Liver (tissue), 9 donors: Measurements from ENCODE around the gene PRKACA. TPM values are rescaled to one million over a fixed set of nuclear protein-coding genes. Genes with fewer than 3 reads are reported as not detected.
"Not testable (repeated sequence)": the region's sequence is repeated elsewhere in the genome, so short reads cannot be mapped to it uniquely, and the experiment has no call there.

Source experiments
- DNase-seq: peaks from one replicate; pipeline ENCODE4 v3.0.0-alpha.2; 2017; ENCODE audit warnings: low spot score
- H3K27ac ChIP-seq, 2 donors: one replicate each; pipeline ENCODE4 v1.7.0; 2013; ENCODE audit warnings: inconsistent platforms in 2 of 2, low read length in 2 of 2, control low read depth in 1 of 2, low read depth in 1 of 2, mild to moderate bottlenecking in 1 of 2
- H3K27me3 ChIP-seq, 4 donors: one replicate each; pipeline versions ENCODE4 v1.6.1 to v1.7.0; 2013; ENCODE audit warnings: low read length in 3 of 4, inconsistent platforms in 1 of 4, mild to moderate bottlenecking in 1 of 4, moderate library complexity in 1 of 4; ENCODE audit not compliant: control insufficient read depth in 4 of 4, insufficient read depth in 4 of 4
- H3K36me3 ChIP-seq, 4 donors: one replicate each; pipeline versions ENCODE4 v1.6.1 to v1.7.0; 2013; ENCODE audit warnings: low read length in 3 of 4, mild to moderate bottlenecking in 3 of 4, low read depth in 1 of 4, moderate library complexity in 1 of 4; ENCODE audit not compliant: control insufficient read depth in 4 of 4, insufficient read depth in 3 of 4
- H3K4me1 ChIP-seq, 4 donors: one replicate each; pipeline versions ENCODE4 v1.6.1 to v1.7.0; 2013; ENCODE audit warnings: low read length in 3 of 4, mild to moderate bottlenecking in 3 of 4, moderate library complexity in 1 of 4; ENCODE audit not compliant: control insufficient read depth in 4 of 4, insufficient read depth in 4 of 4
- H3K4me3 ChIP-seq, 3 donors: one replicate each; pipeline versions ENCODE4 v1.6.1 to v1.7.0; 2013; ENCODE audit warnings: low read length in 3 of 3, control low read depth in 1 of 3, low read depth in 1 of 3, mild to moderate bottlenecking in 1 of 3
- H3K9ac ChIP-seq, 2 donors: one replicate each; pipeline ENCODE4 v1.7.0; 2013; ENCODE audit warnings: low read length in 2 of 2, mild to moderate bottlenecking in 2 of 2, moderate library complexity in 2 of 2, control low read depth in 1 of 2, low read depth in 1 of 2
- H3K9me3 ChIP-seq, 4 donors: one replicate each; pipeline versions ENCODE4 v1.6.1 to v1.7.0; 2013; ENCODE audit warnings: low read length in 3 of 4; ENCODE audit not compliant: control insufficient read depth in 4 of 4
- EGR1 ChIP-seq, 2 donors: IDR thresholded peaks; 2 replicates each; pipeline ENCODE4 v1.6.1; 2016 to 2018; ENCODE audit warnings: antibody characterized with exemption in 2 of 2, low read depth in 2 of 2
- FOXA2 ChIP-seq: IDR thresholded peaks from 2 replicates; pipeline ENCODE4 v1.6.1; 2016; ENCODE audit warnings: antibody characterized with exemption
- GABPA ChIP-seq, 2 donors: IDR thresholded peaks in 1 of 2; conservative IDR thresholded peaks in 1 of 2; 2 replicates each; pipeline ENCODE4 v1.6.1; 2016; ENCODE audit warnings: antibody characterized with exemption in 2 of 2, mild to moderate bottlenecking in 1 of 2, moderate library complexity in 1 of 2
- HNF4A ChIP-seq, 2 donors: conservative IDR thresholded peaks; 2 replicates each; pipeline ENCODE4 v1.6.1; 2016; ENCODE audit warnings: antibody characterized with exemption in 2 of 2, mild to moderate bottlenecking in 2 of 2
- HNF4G ChIP-seq: IDR thresholded peaks from 2 replicates; pipeline ENCODE4 v1.6.1; 2016; ENCODE audit warnings: antibody characterized with exemption
- JUND ChIP-seq, 2 donors: IDR thresholded peaks; 2 replicates each; pipeline ENCODE4 v1.6.1; 2016; ENCODE audit warnings: antibody characterized with exemption in 2 of 2
- NR2F2 ChIP-seq: IDR thresholded peaks from 2 replicates; pipeline ENCODE4 v1.6.1; 2016; ENCODE audit warnings: antibody characterized with exemption
- RAD21 ChIP-seq, 2 donors: IDR thresholded peaks; 2 replicates each; pipeline ENCODE4 v1.6.1; 2016; ENCODE audit warnings: antibody characterized with exemption in 2 of 2, mild to moderate bottlenecking in 2 of 2
- RXRA ChIP-seq, 2 donors: IDR thresholded peaks; 2 replicates each; pipeline ENCODE4 v1.6.1; 2017 to 2018; ENCODE audit warnings: antibody characterized with exemption in 2 of 2, mild to moderate bottlenecking in 1 of 2
- SP1 ChIP-seq: IDR thresholded peaks from 2 replicates; pipeline ENCODE4 v1.6.1; 2018; ENCODE audit warnings: antibody characterized with exemption, mild to moderate bottlenecking
- WGBS: extraction: QIAGEN DNeasy Blood & Tissue Kit; methylation state at CpG from one replicate; pipeline ENCODE4 v1.1.7; 2013; 5-methylcytosine and 5-hydroxymethylcytosine counted together
- polyA plus RNA-seq, 2 donors: library from polyadenylated mRNA; stranded (reverse) in 1 of 2; unstranded in 1 of 2; fragments of 200-250 nt in 1 of 2; fragments of >200 nt in 1 of 2; fragmentation: Nextera tagmentation in 1 of 2; extraction: Ambion mirVana in 1 of 2; gene quantifications; one replicate each; pipeline versions ENCODE4 v1.2.1 to v1.2.3, GENCODE V29; 2013 to 2015
- total RNA-seq, 2 donors: library from RNA; depleted of rRNA; stranded (reverse); fragments of >200 nt; gene quantifications; one replicate each; pipeline ENCODE4 v1.2.3, GENCODE V29; 2014
- TF ChIP-seq, protein P1 (sequence below): IDR thresholded peaks from 2 replicates; pipeline ENCODE4 v1.6.1; 2016; ENCODE audit warnings: antibody characterized with exemption
- TF ChIP-seq, protein P2 (sequence below): IDR thresholded peaks from 2 replicates; pipeline ENCODE4 v1.6.1; 2016; ENCODE audit warnings: antibody characterized with exemption, mild to moderate bottlenecking
- TF ChIP-seq, protein P3 (sequence below): fragments of 150-350 bp; IDR thresholded peaks from 2 replicates; pipeline ENCODE4 v1.5.1; 2017; ENCODE audit warnings: improper control_type of control experiment, low read depth, low read length; ENCODE audit not compliant: missing input control
- donor health status: healthy.
- donor health status: healthy.
- donor health status: healthy.
- donor health status: healthy.
- donor health status: healthy.

Gene PRKACA
- total and polyA plus RNA-seq, 4 donors = 15.5 to 72.4 (median 40.2) TPM

DNA sequence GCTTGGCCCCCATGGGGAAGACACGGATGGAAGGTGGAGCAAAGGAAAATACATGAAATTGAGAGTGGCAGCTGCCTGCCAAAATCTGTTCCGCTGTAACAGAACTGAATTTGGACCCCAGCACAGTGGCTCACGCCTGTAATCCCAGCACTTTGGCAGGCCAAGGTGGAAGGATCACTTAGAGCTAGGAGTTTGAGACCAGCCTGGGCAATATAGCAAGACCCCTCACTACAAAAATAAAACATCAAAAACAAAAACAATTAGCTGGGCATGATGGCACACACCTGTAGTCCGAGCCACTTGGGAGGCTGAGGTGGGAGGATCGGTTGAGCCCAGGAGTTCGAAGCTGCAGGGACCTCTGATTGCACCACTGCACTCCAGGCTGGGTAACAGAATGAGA, 65.1 kb downstream of the PRKACA start:
- H3K4me1 ChIP-seq = no peaks in the 10 kb centered on the region
- no peaks in the 10 kb centered on the region for H3K9me3 ChIP-seq
- H3K27me3 ChIP-seq = no peaks in the 10 kb centered on the region
- no peak overlapping the region for H3K9ac ChIP-seq
- 91% methylated on average over 6 of the region's 6 CpGs for WGBS
- TF ChIP-seq, protein P1, sequence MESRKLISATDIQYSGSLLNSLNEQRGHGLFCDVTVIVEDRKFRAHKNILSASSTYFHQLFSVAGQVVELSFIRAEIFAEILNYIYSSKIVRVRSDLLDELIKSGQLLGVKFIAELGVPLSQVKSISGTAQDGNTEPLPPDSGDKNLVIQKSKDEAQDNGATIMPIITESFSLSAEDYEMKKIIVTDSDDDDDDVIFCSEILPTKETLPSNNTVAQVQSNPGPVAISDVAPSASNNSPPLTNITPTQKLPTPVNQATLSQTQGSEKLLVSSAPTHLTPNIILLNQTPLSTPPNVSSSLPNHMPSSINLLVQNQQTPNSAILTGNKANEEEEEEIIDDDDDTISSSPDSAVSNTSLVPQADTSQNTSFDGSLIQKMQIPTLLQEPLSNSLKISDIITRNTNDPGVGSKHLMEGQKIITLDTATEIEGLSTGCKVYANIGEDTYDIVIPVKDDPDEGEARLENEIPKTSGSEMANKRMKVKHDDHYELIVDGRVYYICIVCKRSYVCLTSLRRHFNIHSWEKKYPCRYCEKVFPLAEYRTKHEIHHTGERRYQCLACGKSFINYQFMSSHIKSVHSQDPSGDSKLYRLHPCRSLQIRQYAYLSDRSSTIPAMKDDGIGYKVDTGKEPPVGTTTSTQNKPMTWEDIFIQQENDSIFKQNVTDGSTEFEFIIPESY = no peak
- TF ChIP-seq RXRA (IDR thresholded peaks at IDR 0.05) = no peak
- TF ChIP-seq HNF4A (conservative IDR thresholded peaks at IDR 0.05) = no peak
- TF ChIP-seq EGR1 (IDR thresholded peaks at IDR 0.05; ENCODE audit: low read depth in 2 of 2) = no peak
- TF ChIP-seq FOXA2 = no peak
- TF ChIP-seq RAD21 (IDR thresholded peaks at IDR 0.05) = no peak
- TF ChIP-seq, protein P2, sequence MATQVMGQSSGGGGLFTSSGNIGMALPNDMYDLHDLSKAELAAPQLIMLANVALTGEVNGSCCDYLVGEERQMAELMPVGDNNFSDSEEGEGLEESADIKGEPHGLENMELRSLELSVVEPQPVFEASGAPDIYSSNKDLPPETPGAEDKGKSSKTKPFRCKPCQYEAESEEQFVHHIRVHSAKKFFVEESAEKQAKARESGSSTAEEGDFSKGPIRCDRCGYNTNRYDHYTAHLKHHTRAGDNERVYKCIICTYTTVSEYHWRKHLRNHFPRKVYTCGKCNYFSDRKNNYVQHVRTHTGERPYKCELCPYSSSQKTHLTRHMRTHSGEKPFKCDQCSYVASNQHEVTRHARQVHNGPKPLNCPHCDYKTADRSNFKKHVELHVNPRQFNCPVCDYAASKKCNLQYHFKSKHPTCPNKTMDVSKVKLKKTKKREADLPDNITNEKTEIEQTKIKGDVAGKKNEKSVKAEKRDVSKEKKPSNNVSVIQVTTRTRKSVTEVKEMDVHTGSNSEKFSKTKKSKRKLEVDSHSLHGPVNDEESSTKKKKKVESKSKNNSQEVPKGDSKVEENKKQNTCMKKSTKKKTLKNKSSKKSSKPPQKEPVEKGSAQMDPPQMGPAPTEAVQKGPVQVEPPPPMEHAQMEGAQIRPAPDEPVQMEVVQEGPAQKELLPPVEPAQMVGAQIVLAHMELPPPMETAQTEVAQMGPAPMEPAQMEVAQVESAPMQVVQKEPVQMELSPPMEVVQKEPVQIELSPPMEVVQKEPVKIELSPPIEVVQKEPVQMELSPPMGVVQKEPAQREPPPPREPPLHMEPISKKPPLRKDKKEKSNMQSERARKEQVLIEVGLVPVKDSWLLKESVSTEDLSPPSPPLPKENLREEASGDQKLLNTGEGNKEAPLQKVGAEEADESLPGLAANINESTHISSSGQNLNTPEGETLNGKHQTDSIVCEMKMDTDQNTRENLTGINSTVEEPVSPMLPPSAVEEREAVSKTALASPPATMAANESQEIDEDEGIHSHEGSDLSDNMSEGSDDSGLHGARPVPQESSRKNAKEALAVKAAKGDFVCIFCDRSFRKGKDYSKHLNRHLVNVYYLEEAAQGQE = no peak
- TF ChIP-seq JUND (IDR thresholded peaks at IDR 0.05) = no peak
- TF ChIP-seq, protein P3, sequence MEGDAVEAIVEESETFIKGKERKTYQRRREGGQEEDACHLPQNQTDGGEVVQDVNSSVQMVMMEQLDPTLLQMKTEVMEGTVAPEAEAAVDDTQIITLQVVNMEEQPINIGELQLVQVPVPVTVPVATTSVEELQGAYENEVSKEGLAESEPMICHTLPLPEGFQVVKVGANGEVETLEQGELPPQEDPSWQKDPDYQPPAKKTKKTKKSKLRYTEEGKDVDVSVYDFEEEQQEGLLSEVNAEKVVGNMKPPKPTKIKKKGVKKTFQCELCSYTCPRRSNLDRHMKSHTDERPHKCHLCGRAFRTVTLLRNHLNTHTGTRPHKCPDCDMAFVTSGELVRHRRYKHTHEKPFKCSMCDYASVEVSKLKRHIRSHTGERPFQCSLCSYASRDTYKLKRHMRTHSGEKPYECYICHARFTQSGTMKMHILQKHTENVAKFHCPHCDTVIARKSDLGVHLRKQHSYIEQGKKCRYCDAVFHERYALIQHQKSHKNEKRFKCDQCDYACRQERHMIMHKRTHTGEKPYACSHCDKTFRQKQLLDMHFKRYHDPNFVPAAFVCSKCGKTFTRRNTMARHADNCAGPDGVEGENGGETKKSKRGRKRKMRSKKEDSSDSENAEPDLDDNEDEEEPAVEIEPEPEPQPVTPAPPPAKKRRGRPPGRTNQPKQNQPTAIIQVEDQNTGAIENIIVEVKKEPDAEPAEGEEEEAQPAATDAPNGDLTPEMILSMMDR = no peak
- TF ChIP-seq SP1 = no peak
- TF ChIP-seq HNF4G = no peak
- no peak for TF ChIP-seq GABPA (IDR thresholded peaks at IDR 0.05 in 1 of 2, conservative IDR thresholded peaks at IDR 0.05 in 1 of 2)
- H3K27ac ChIP-seq = no peak overlapping the region
- H3K36me3 ChIP-seq = peaks cover 7 to 27% (median 12%) of the 10 kb centered on the region in 4 donors
- no peak overlapping the region for H3K4me3 ChIP-seq
- DNase-seq = no peak

DNA sequence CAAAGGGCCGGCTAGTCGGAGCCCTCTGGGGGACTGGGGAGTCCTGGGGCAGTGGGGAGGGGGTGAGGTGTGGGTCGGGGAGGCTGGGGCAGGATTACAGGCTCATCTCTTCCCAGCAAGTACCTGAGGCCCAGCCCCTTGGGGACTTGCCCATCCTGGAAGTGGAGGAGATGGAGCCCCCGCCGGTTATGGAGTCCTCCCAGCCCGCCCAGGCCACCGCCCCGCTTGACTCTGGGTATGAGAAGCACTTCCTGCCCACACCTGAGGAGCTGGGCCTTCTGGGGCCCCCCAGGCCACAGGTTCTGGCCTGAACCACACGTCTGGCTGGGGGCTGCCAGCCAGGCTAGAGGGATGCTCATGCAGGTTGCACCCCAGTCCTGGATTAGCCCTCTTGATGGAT, 65.6 kb downstream of the PRKACA start:
- WGBS = 82% methylated on average over 9 of the region's 9 CpGs
- Histone ChIP-seq H3K9ac (no peak overlapping the region), H3K27ac (no peak overlapping the region), H3K9me3 (no peaks in the 10 kb centered on the region), H3K4me1 (no peaks in the 10 kb centered on the region), H3K4me3 (no peak overlapping the region), H3K27me3 (no peaks in the 10 kb centered on the region), H3K36me3 (peaks cover 7 to 27% (median 12%) of the 10 kb centered on the region in 4 donors)
- no peak for TF ChIP-seq JUND (IDR thresholded peaks at IDR 0.05)
- TF ChIP-seq SP1 = no peak
- no peak for TF ChIP-seq FOXA2
- TF ChIP-seq NR2F2 = no peak
- TF ChIP-seq HNF4G = no peak
- no peak for DNase-seq

DNA sequence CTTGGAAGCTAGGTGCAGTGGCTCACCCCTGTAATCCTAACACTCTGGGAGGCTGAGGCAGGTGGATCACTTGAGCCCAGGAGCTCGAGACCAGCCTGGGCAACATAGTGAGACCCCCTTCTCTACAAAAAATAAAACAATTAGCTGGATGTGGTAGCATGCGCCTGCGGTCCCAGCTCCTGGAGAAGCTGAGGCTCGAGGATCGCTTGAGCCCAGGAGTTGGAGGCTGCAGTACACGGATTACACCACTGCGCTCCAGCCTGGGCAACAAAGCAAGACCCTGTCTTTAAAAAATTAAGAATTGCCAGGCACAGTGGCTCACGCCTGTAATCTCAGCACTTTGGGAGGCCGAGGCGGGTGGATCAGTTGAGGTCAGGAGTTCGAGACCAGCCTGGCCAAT, 66.6 kb downstream of the PRKACA start:
- H3K9ac ChIP-seq, H3K4me3 ChIP-seq, H3K4me1 ChIP-seq, H3K27me3 ChIP-seq, H3K27ac ChIP-seq, H3K9me3 ChIP-seq, DNase-seq: not testable (repeated sequence)
- peaks cover 2 to 20% (median 9%) of the 10 kb centered on the region in 4 donors for H3K36me3 ChIP-seq
- 97% methylated on average over 11 of the region's 11 CpGs for WGBS
